ENCODE results near the gene FIGLA. TPM values are rescaled to one million over a fixed set of nuclear protein-coding genes. Genes with fewer than 3 reads are reported as not detected.

Gene FIGLA
- total RNA-seq, 4 donors from 2014 or later: not detected

DNA sequence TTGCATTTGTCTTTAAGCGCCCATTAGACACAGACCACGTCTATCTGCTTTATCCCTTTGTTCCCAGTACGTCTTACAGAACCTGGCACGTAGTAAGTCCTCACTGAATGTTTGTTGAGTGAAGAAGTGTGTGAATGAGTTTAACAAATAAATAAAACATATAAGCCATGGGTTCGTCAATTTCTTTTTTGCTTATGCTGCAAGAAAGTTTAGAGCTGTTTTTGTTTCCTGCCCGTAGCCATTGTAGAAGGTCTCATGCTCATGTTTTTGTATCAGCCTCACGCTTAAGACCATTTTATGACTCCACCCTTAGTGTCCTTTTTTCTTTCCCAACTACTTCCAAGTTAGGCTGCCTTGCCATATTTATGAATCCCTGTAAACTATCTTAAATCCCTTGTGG is 24.9 kb downstream of the FIGLA start:
- TF ChIP-seq, protein P1, sequence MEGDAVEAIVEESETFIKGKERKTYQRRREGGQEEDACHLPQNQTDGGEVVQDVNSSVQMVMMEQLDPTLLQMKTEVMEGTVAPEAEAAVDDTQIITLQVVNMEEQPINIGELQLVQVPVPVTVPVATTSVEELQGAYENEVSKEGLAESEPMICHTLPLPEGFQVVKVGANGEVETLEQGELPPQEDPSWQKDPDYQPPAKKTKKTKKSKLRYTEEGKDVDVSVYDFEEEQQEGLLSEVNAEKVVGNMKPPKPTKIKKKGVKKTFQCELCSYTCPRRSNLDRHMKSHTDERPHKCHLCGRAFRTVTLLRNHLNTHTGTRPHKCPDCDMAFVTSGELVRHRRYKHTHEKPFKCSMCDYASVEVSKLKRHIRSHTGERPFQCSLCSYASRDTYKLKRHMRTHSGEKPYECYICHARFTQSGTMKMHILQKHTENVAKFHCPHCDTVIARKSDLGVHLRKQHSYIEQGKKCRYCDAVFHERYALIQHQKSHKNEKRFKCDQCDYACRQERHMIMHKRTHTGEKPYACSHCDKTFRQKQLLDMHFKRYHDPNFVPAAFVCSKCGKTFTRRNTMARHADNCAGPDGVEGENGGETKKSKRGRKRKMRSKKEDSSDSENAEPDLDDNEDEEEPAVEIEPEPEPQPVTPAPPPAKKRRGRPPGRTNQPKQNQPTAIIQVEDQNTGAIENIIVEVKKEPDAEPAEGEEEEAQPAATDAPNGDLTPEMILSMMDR (IDR thresholded peaks at IDR 0.05): no peak
- TF ChIP-seq POLR2A (IDR thresholded peaks at IDR 0.05): no peak
- no peaks in the 10 kb centered on the region for H3K36me3 ChIP-seq
- no peaks in the 10 kb centered on the region for H3K27me3 ChIP-seq
- H3K4me1 ChIP-seq: peaks cover 9 to 11% of the 10 kb centered on the region in 2 donors
- intact Hi-C loops (cut with DNase I): no loop called here
- no peak for DNase-seq
- no peak overlapping the region for H3K4me3 ChIP-seq (replicated peaks in 1 of 3)
- WGBS, 2 donors: 92 to 95% methylated on average over 7 of the region's 7 CpGs
- H3K9me3 ChIP-seq: no peaks in the 10 kb centered on the region
- no peak overlapping the region for H3K27ac ChIP-seq

GRCh38 chr2:70759446-70759845 is 31.0 kb downstream of the FIGLA start:
- WGBS, 2 donors: 95 to 96% methylated on average over 1 of the region's 1 CpG
- H3K27me3 ChIP-seq: no peaks in the 10 kb centered on the region
- H3K36me3 ChIP-seq: no peaks in the 10 kb centered on the region
- intact Hi-C loops (cut with DNase I): no loop called here
- H3K4me1 ChIP-seq: no peaks in the 10 kb centered on the region
- no peak overlapping the region for H3K27ac ChIP-seq
- DNase-seq: no peak
- H3K4me3 ChIP-seq (replicated peaks in 1 of 3): no peak overlapping the region
- TF ChIP-seq, protein P1 (IDR thresholded peaks at IDR 0.05): no peak
- TF ChIP-seq POLR2A (IDR thresholded peaks at IDR 0.05): no peak
- no peaks in the 10 kb centered on the region for H3K9me3 ChIP-seq

GRCh38 chr2:70757966-70758365 is 32.5 kb downstream of the FIGLA start:
- no peak overlapping the region for H3K4me3 ChIP-seq (replicated peaks in 1 of 3)
- H3K9me3 ChIP-seq: no peaks in the 10 kb centered on the region
- H3K4me1 ChIP-seq: no peaks in the 10 kb centered on the region
- DNase-seq: no peak
- H3K27ac ChIP-seq: no peak overlapping the region
- TF ChIP-seq, protein P1 (IDR thresholded peaks at IDR 0.05): no peak
- TF ChIP-seq POLR2A (IDR thresholded peaks at IDR 0.05): no peak
- no peaks in the 10 kb centered on the region for H3K27me3 ChIP-seq
- no peaks in the 10 kb centered on the region for H3K36me3 ChIP-seq
- intact Hi-C loops (cut with DNase I): no loop called here
- 94% methylated on average over 7 of the region's 7 CpGs for WGBS, 2 donors

- no peak overlapping the region for H3K27ac ChIP-seq
- DNase-seq: no peak
- no peaks in the 10 kb centered on the region for H3K27me3 ChIP-seq
- TF ChIP-seq POLR2A (IDR thresholded peaks at IDR 0.05): no peak
- TF ChIP-seq, protein P1 (IDR thresholded peaks at IDR 0.05): no peak
- 86 to 89% methylated on average over 4 of the region's 4 CpGs for WGBS, 2 donors
- H3K4me1 ChIP-seq: no peaks in the 10 kb centered on the region
- intact Hi-C loops (cut with DNase I): no loop called here
- H3K36me3 ChIP-seq: no peaks in the 10 kb centered on the region
- no peak overlapping the region for H3K4me3 ChIP-seq (replicated peaks in 1 of 3)
- H3K9me3 ChIP-seq: no peaks in the 10 kb centered on the region
Measured at GRCh38 chr2:70757360-70757759, 33.1 kb downstream of the FIGLA start.

GRCh38 chr2:70756128-70756527 is 34.3 kb downstream of the FIGLA start:
- H3K36me3 ChIP-seq: no peaks in the 10 kb centered on the region
- DNase-seq: no peak
- no peaks in the 10 kb centered on the region for H3K9me3 ChIP-seq
- no peaks in the 10 kb centered on the region for H3K4me1 ChIP-seq
- WGBS, 2 donors: 89 to 90% methylated on average over 3 of the region's 3 CpGs
- intact Hi-C loops (cut with DNase I): no loop called here
- H3K4me3 ChIP-seq (replicated peaks in 1 of 3): no peak overlapping the region
- TF ChIP-seq, protein P1 (IDR thresholded peaks at IDR 0.05): no peak
- TF ChIP-seq POLR2A (IDR thresholded peaks at IDR 0.05): no peak
- no peak overlapping the region for H3K27ac ChIP-seq
- H3K27me3 ChIP-seq: no peaks in the 10 kb centered on the region

Measured in thyroid gland (tissue), 4 donors.